SK-N-SH (cell line): Measurements from ENCODE around the gene ST7.

Experiments used
- ELF1 ChIP-seq: IDR thresholded peaks from 2 replicates; pipeline ENCODE4 v1.4.0; 2012
- EP300 ChIP-seq, 2 experiments: IDR thresholded peaks; 2 replicates each; pipeline versions ENCODE4 v1.4.0 to v1.6.1; 2012; ENCODE audit warnings: borderline replicate concordance in 1 of 2, low read depth in 1 of 2, low read length in 1 of 2
- GABPA ChIP-seq: IDR thresholded peaks from 2 replicates; pipeline ENCODE4 v1.4.0; 2012; ENCODE audit warnings: low read depth, mild to moderate bottlenecking
- JUND ChIP-seq: IDR thresholded peaks from 2 replicates; pipeline ENCODE4 v1.4.0; 2012
- MXI1 ChIP-seq: IDR thresholded peaks from 2 replicates; pipeline ENCODE4 v1.6.1; 2012; ENCODE audit warnings: mild to moderate bottlenecking, low read depth, low read length, improper control_type of control experiment
- TAF1 ChIP-seq: IDR thresholded peaks from 2 replicates; pipeline ENCODE4 v1.6.1; 2012; ENCODE audit warnings: low read depth, mild to moderate bottlenecking, low read length, moderate library complexity, borderline replicate concordance
- TF ChIP-seq, protein P1 (sequence below): fragments of 200-600 bp; sonication (generic); IDR thresholded peaks from 2 replicates; pipeline ENCODE4 v1.6.1; 2017; ENCODE audit warnings: antibody characterized with exemption, mild to moderate bottlenecking, moderate library complexity

DNA sequence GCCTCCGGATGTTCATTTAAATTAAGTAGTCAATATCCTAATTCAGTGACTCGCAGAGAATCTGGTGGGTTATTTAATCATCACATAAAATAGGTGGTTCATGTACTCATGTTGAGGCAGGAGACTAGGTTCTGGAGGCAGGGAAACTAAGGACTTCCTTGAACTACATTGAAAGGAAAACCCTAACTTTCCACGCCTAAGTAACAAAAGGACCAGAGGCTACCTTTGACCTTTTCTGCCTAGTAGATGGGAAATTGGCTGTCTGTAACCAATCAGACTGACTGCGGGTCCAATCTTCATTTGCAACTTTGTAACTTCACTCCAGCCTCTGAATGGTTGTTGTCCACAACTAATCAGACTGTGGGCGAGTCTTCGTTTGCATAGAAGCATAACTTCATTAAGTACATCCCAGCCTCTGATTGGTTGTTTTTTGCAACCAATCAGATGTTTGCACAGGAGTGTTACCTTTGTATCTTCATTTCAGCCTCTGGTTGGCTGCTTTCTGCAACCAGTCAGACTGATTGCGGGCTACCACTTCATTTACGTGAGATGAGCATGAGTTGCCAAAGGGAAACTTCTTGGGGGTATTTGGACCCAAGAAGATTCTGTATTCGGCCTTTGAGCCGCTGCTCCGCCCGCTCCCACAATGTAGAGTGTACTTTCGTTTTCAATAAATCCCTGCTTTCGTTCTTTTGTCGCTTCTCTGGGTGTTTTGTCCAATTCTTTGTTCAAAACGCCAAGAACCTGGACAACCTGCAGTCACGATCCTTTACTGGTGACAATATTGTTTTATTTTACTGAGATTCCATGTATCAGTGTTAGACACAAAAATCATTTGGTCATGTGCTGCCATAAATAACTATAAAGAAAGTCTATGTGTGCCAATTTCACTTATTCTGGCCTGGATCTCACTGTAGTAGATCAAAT, 1.7 kb upstream of the ST7 start:
- TF ChIP-seq, protein P1, sequence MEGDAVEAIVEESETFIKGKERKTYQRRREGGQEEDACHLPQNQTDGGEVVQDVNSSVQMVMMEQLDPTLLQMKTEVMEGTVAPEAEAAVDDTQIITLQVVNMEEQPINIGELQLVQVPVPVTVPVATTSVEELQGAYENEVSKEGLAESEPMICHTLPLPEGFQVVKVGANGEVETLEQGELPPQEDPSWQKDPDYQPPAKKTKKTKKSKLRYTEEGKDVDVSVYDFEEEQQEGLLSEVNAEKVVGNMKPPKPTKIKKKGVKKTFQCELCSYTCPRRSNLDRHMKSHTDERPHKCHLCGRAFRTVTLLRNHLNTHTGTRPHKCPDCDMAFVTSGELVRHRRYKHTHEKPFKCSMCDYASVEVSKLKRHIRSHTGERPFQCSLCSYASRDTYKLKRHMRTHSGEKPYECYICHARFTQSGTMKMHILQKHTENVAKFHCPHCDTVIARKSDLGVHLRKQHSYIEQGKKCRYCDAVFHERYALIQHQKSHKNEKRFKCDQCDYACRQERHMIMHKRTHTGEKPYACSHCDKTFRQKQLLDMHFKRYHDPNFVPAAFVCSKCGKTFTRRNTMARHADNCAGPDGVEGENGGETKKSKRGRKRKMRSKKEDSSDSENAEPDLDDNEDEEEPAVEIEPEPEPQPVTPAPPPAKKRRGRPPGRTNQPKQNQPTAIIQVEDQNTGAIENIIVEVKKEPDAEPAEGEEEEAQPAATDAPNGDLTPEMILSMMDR = no peak
- TF ChIP-seq EP300 (IDR thresholded peaks at IDR 0.05; ENCODE audit: borderline replicate concordance in 1 of 2, low read depth in 1 of 2, low read length in 1 of 2) (no peak), MXI1 (no peak), TAF1 (no peak), JUND (no peak), ELF1 (no peak), GABPA (no peak)
